ENCODE data around the gene CNKSR1.

CNKSR1 gene

GRCh38 chr1:26184883-26185282 is 7.6 kb downstream of the CNKSR1 start:
- no peak for DNase-seq (ENCODE audit: low spot score)

GRCh38 chr1:26187882-26188281 is 10.6 kb downstream of the CNKSR1 start:
- DNase-seq (ENCODE audit: low spot score), result no peak

GRCh38 chr1:26188477-26188876 is 11.2 kb downstream of the CNKSR1 start:
- DNase-seq (ENCODE audit: low spot score), result no peak

- no peak for DNase-seq (ENCODE audit: low spot score)
Measured at GRCh38 chr1:26189331-26189730, 12.0 kb downstream of the CNKSR1 start.

- DNase-seq (ENCODE audit: low spot score), result no peak
Measured at GRCh38 chr1:26189751-26190275, 12.5 kb downstream of the CNKSR1 start.

GRCh38 chr1:26190373-26190987 is 13.2 kb downstream of the CNKSR1 start, which contains the start of gene CATSPER4:
Gene CATSPER4, plus strand, starts transcription at chr1:26190602. Its CDS starts 26 bp downstream, at chr1:26190628.
- DNase-seq (ENCODE audit: low spot score), result no peak

- no peak for DNase-seq (ENCODE audit: low spot score)
Measured at GRCh38 chr1:26191739-26192138, 14.4 kb downstream of the CNKSR1 start.

GRCh38 chr1:26195805-26196204 is 18.5 kb downstream of the CNKSR1 start:
- no peak for DNase-seq (ENCODE audit: low spot score)

GRCh38 chr1:26197301-26197700 is 20.0 kb downstream of the CNKSR1 start:
- DNase-seq (ENCODE audit: low spot score), result no peak

- DNase-seq (ENCODE audit: low spot score), result no peak
Measured at GRCh38 chr1:26197813-26198212, 20.5 kb downstream of the CNKSR1 start.

- no peak for DNase-seq (ENCODE audit: low spot score)
Measured at GRCh38 chr1:26200413-26200812, 23.1 kb downstream of the CNKSR1 start.

- DNase-seq (ENCODE audit: low spot score), result no peak
Measured at GRCh38 chr1:26203642-26204318, 26.5 kb downstream of the CNKSR1 start.

- no peak for DNase-seq (ENCODE audit: low spot score)
Measured at GRCh38 chr1:26210147-26210870, 33.0 kb downstream of the CNKSR1 start.

- DNase-seq (ENCODE audit: low spot score), result no peak
Measured at GRCh38 chr1:26212726-26213125, 35.4 kb downstream of the CNKSR1 start.

GRCh38 chr1:26213335-26213905 is 36.1 kb downstream of the CNKSR1 start:
- DNase-seq (ENCODE audit: low spot score), result no peak

- DNase-seq (ENCODE audit: low spot score), result no peak
Measured at GRCh38 chr1:26215246-26215645, 38.0 kb downstream of the CNKSR1 start.

GRCh38 chr1:26218906-26219494 is 41.7 kb downstream of the CNKSR1 start:
- DNase-seq (ENCODE audit: low spot score), result no peak

- no peak for DNase-seq (ENCODE audit: low spot score)
Measured at GRCh38 chr1:26220199-26220912, 43.1 kb downstream of the CNKSR1 start.

GRCh38 chr1:26221094-26221493 is 43.8 kb downstream of the CNKSR1 start:
- DNase-seq (ENCODE audit: low spot score), result no peak

- no peak for DNase-seq (ENCODE audit: low spot score)
Measured at GRCh38 chr1:26224606-26225005, 47.3 kb downstream of the CNKSR1 start.

- no peak for DNase-seq (ENCODE audit: low spot score)
Measured at GRCh38 chr1:26225033-26225831, 47.9 kb downstream of the CNKSR1 start.
